Measurements from ENCODE around the gene NPR2. TPM values are rescaled to one million over a fixed set of nuclear protein-coding genes. Genes with fewer than 3 reads are reported as not detected.

The NPR2 gene
- total and polyA plus RNA-seq, 8 donors: 17.6 to 58.6 (median 47.2) TPM

- H3K9me3 ChIP-seq: no peaks in the 10 kb centered on the region
- peaks cover 6 to 44% of the 10 kb centered on the region in 2 donors for H3K36me3 ChIP-seq
- TF ChIP-seq CTCF (IDR thresholded peaks at IDR 0.05): no peak
- no peaks in the 10 kb centered on the region for H3K27me3 ChIP-seq
- peaks cover 28 to 64% of the 10 kb centered on the region in 2 donors for H3K4me1 ChIP-seq
- DNase-seq: no peak
- no peak for ATAC-seq
- intact Hi-C loops (cut with DNase I): no loop called here
- H3K27ac ChIP-seq: no peak overlapping the region
- H3K4me3 ChIP-seq: peak overlapping the region in 1 of 2 donors; percentile 93
Observed at GRCh38 chr9:35745569-35745968, 45.8 kb upstream of the NPR2 start.

- no peaks in the 10 kb centered on the region for H3K27me3 ChIP-seq
- intact Hi-C loops (cut with DNase I): no loop called here
- TF ChIP-seq CTCF (IDR thresholded peaks at IDR 0.05): no peak
- peaks cover 28 to 68% of the 10 kb centered on the region in 2 donors for H3K4me1 ChIP-seq
- no peaks in the 10 kb centered on the region for H3K9me3 ChIP-seq
- ATAC-seq (no peak), DNase-seq (no peak)
- H3K36me3 ChIP-seq: peaks cover 6 to 44% of the 10 kb centered on the region in 2 donors
- peak overlapping the region; percentile 83 to 93 for H3K4me3 ChIP-seq
- peak overlapping the region in 1 of 2 donors; percentile 16 for H3K27ac ChIP-seq
Observed at GRCh38 chr9:35746583-35746982, 44.8 kb upstream of the NPR2 start.

- no peaks in the 10 kb centered on the region for H3K27me3 ChIP-seq
- H3K9me3 ChIP-seq: no peaks in the 10 kb centered on the region
- no peak for TF ChIP-seq CTCF (IDR thresholded peaks at IDR 0.05)
- peak overlapping the region; percentile 83 to 93 for H3K4me3 ChIP-seq
- ATAC-seq (no peak), DNase-seq (no peak)
- H3K4me1 ChIP-seq: peaks cover 28 to 65% of the 10 kb centered on the region in 2 donors
- intact Hi-C loops (cut with DNase I): no loop called here
- peak overlapping the region; percentile 90 to 91 for H3K27ac ChIP-seq
- peaks cover 2 to 44% of the 10 kb centered on the region in 2 donors for H3K36me3 ChIP-seq
Observed at GRCh38 chr9:35748242-35748857, 43.0 kb upstream of the NPR2 start.

- intact Hi-C loops (cut with DNase I): no loop called here
- Histone ChIP-seq H3K9me3 (no peaks in the 10 kb centered on the region), H3K4me3 (peak within 1 kb of the TSS; percentile 83 to 93), H3K36me3 (peaks cover 0 to 44% of the 10 kb centered on the region in 2 donors), H3K4me1 (peaks cover 28 to 59% of the 10 kb centered on the region in 2 donors), H3K27ac (peak within 1 kb of the TSS; percentile 90 to 91), H3K27me3 (no peaks in the 10 kb centered on the region)
- no peak for TF ChIP-seq CTCF (IDR thresholded peaks at IDR 0.05)
- ATAC-seq (peak; percentile 94), DNase-seq (peak; percentile 71 to 97 (median 84))
Observed at GRCh38 chr9:35748858-35749514, 42.4 kb upstream of the NPR2 start, which contains the start of the genes GBA2 and RGP1. TSS of gene GBA2 (minus strand) at chr9:35749228. CDS start at chr9:35748704, 524 bp downstream. TSS of gene RGP1 (plus strand) at chr9:35749287. CDS start at chr9:35749756, 469 bp downstream.
